GM21381 (cell line): ENCODE results near the gene PNP.
"Not testable (repeated sequence)": the region's sequence is repeated elsewhere in the genome, so short reads cannot be mapped to it uniquely, and the experiment has no call there.

Experiments used
- ATAC-seq: cut with Tn5 transposase; IDR thresholded peaks from one replicate; pipeline ENCODE4 v1.9.1; 2021; ENCODE audit warnings: mild to moderate bottlenecking, moderate library complexity; ENCODE audit not compliant: unreplicated experiment

The PNP gene

DNA sequence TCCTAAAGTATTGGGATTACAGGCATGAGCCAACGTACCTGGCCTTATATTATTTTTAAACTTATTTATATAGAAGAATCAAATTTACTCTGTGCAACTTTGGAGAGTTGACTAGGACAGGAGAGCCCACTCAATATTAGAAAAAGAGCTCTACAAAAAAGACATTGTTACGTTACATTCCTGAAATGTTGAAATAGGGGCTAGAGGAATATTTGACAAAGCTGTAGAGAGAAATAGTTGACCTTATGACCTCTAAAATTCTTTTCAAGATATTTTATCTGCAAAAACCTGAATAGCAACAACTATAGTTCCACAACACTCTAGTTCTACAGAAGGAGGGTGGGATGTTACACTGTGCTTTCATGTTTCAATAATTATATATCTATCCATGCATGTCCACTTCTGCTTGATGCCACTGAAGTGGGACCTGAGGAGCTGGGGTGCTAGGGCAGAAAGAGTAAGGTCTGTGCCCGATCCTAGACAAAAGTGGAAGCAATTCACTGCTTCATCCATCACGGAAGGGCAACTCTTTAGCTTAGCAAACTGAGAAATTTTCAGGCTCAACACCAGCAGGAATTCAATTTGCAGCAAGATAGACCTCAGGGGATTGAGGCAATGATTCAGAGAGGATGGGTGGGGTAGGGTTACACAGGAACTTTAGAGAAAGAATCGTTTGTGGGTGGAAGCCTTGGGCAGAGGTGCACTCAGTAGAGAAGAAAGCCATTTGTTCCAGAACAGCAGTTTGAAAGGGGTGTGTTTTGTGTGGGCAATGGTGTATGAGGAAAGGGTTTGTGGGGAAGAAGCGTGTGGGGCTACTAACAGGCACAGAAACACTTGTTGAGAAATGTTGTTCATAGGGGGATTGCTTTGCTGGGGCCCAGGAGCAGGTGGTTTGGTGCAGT lies 20.1 kb downstream of the PNP start:
- no peak for ATAC-seq

DNA sequence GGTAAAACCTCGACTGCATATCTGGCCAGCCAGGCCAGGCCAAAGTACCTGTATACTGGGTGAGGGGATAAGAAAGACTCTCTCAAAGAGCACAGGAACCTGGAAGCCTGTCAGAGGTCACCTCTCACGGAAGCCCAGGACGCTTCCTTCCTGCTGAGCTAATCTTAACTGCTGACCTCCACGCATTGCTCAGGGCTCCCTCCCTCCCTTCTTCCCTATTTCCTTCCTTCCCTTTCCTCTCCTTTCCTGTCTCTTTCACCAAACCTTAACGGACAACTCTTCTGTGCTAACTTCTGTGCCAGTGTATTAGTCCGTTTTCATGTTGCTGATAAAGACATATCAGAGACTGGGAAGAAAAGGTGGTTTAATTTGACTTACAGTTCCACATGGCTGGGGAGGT lies 21.4 kb downstream of the PNP start:
- no peak for ATAC-seq

- ATAC-seq, result no peak
Measured at GRCh38 chr14:20492486-20492885, 23.3 kb downstream of the PNP start.

GRCh38 chr14:20493634-20494033 lies 24.4 kb downstream of the PNP start:
- no peak for ATAC-seq

DNA sequence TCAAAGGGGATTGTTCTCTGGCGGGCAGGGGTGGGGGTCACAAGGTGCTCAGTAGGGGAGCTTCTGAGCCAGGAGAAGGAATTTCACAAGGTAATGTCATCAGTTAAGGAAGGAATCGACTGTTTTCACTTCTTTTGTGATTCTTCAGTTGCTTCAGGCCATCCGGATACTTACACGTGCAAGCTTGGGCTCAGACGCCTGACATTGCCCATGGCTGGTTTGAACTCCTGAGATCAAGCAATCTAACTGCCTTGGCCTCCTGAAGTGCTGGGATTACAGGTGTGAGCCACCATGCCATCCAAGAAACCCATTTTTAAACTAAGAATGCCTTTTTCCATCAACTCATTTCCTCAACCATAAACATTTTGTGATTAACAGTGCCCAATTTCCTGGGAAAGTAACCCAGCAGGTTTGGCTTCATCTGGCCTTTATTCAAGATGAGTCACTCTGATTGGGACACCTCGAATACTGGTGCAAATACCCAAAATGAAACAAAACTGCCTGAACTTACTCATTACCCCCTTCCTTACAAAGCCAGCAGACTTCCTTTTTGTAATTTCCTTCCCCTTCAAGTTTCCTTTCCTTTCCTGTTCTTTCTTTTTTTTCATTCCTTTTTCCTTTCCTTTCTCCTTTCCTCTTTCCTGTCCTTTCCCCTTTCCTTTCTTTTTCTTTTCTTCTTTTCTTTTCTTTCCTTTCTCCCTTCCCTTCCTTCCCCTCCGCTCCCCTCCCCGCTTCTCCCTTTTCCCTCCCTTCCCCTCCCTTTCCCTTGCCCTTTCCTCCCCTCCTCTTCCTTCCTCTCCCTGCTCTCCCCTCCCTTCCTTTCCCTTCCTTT lies 25.9 kb downstream of the PNP start:
- no peak for ATAC-seq

DNA sequence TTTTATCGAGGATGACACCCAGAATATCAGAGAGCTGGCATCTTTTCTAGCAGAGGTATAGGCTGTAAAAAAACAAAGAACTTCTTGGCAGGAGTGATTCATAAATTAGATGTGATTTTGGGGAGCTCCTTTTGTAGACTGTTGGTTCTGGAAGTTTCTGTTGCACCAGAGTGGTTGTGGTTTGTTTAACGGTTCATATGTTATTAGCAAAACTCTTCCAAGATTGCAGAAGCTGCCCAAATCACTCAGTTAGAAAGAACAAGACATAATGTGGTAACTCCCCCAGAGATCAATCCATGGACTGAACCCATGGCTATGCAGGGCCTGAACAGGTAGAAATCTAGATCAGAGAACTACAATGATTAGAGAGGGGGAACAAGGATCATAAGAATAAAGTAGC lies 29.4 kb downstream of the PNP start:
- ATAC-seq, result no peak

DNA sequence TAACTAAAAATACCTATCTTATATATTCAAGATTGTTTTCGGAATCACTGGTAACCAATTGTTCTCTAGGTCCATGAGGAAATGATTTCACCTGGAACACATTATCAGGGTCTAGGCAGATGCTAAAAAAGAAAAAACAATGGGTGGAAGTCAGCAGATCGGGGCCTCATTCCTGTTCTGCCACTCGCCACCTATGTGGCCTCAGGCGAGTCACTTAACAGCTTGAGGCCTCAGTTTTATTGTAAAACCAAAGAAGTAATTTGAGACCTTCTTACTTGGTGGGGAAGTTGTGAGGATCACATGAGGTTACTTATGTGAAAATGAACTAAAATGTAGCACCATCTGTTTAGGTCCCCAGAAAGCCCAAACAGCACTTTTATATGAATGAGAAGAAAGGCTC lies 29.9 kb downstream of the PNP start:
- ATAC-seq, result no peak

DNA sequence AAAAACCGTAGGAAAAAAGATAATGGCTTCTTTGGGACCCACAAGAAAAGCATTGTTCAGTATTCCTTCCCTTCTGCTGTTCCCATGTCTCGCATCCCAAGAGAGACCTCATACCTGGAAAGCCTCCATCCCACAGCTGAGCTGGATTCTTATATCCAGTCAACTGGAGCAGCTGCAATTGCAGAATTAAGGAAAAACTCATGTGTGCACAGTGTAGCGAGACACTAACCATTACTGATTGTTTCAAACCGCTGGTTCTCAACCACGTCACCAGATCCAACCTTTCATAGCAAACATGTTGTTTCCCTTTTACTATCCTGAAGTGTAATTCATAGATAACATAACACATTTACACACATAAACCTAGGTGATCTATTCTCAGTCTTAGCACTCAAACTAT lies 30.7 kb downstream of the PNP start:
- ATAC-seq, result no peak

DNA sequence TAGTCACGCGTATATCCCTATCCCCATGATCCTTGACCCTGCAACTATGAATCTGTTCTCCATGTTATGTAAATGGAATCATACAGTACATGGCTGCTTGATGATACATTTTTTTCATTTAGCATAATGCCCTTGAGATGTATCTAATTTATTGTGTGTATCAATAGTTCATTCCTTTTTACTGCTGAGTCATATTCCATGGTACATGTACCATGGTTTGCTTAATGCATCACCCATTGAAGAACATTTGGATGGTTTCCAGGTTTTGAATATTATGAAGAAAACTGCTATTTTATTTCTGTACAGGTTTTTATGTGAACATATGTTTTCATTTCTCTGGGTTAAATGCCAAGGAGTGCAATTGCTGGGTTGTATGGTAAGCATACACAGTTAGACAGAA lies 32.1 kb downstream of the PNP start:
- ATAC-seq, result no peak

- no peak for ATAC-seq
Measured at GRCh38 chr14:20503898-20504297, 34.7 kb downstream of the PNP start.

DNA sequence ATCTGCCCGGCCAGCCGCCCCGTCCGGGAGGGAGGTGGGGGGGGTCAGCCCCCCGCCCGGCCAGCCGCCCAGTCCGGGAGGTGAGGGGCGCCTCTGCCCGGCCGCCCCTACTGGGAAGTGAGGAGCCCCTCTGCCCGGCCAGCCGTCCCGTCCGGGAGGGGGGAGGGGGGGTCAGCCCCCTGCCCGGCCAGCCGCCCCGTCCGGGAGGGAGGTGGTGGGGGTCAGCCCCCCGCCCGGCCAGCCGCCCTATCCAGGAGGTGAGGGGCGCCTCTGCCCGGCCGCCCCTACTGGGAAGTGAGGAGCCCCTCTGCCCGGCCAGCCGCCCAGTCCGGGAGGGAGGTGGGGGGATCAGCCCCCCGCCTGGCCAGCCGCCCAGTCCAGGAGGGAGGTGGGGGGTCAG lies 37.1 kb downstream of the PNP start:
- ATAC-seq, result not testable (repeated sequence)

GRCh38 chr14:20506752-20507151 lies 37.5 kb downstream of the PNP start:
- not testable (repeated sequence) for ATAC-seq

DNA sequence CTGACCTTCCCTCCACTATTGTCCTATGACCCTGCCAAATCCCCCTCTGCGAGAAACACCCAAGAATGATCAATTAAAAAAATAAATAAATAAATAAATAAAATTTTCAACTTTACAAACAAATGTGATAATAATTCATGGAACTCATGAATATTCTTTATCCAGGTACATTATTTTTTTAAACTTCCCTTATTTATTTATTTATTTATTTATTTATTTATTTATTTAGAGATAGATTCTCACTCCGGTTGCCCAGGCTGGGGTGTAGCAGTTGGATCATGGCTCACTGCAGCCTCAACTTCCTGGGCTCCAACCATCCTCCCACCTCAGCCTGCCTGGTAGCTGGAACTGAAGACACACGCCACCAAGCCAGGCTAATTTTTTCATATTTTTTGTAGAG lies 38.3 kb downstream of the PNP start:
- not testable (repeated sequence) for ATAC-seq

GRCh38 chr14:20508367-20508766 lies 39.2 kb downstream of the PNP start:
- no peak for ATAC-seq

DNA sequence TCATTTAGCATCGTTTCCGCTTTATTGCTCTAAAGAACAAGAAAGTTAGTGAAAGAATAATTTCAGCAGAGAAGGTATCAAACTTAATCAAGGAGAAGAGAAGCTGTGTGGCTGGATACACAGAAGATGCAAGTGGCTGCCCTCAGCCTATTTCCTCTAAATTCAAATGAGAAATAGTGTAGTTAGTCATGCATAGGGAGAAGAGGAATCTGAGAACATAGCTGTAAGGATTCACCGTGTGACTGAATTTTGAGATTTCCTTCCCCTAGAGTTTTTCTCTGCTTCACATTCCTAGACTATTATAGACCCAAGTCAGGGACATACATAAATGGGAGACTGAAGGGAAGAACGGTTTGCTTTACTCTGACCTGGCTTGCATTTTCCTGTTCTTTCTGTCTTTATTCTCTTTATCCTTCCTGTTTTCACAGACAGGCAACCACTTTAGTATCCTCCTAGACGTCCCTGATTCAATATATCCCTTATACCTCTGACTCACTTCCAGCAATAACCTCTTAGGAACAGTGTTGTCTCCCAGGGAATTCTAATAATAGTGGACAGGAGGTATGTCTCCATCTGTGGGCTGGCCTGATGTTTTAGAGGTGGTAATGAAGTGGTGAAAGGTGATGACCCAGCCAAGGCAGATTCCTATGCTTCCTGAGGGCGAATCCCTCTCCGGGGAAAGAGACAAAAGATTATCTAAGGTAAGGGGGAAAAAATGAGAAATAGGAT lies 43.1 kb downstream of the PNP start:
- ATAC-seq, result no peak

DNA sequence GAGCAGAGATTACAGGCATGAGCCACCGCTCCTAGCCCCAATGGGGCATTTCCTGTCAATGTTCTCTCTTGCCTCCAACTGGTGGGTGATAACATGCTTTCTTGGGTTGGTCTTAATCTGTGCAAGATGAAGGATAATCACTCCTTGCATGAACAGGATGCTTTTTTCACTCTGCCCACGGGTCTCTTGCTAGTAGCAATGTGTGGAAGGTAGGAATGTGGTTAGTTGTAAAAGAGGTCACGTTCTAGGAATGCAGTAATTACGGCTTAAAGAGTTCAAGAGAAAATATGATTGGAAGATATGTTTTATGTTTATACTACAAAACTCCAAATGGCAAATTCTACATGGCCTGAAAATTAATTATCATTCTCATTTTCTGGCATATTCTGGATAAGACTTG lies 46.6 kb downstream of the PNP start:
- ATAC-seq, result no peak

DNA sequence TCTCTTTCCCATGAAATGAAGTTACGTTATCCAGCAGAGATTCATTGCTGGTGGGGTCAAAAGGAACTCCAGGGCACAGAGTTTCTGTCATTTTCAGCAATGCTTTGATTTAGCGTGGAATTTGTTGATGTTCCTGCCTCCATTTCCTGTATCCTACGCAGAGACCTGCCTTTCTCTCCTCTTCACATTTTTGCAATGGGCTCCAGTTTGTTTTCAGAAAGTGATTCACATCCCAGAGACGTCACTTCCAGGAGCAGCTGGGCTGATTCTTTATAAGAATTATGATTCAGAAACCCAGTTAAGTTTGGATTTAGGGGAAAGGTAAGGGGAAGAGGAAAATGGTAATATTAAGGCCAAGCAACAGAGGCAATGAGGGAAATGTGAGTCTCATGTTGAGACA lies 47.7 kb downstream of the PNP start:
- no peak for ATAC-seq

DNA sequence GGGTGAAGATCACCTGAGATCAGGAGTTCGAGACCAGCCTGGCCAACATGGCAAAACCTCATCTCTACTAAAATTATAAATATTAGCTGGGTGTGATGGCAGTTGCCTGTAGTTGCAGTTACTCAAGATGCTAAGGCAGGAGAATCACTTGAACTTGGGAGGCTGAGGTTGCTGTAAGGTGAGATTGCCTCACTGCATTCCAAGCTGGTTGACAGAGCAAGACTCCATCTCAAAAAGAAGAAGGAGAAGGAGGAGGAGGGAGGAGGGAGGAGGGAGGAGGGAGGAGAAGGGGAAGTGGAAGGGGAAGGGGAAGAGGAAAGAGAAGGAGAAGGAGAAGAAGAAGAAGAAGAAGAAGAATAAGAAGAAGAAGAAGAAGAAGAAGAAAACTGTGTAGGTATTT lies 53.1 kb downstream of the PNP start:
- ATAC-seq, result no peak

GRCh38 chr14:20524027-20524426 lies 54.8 kb downstream of the PNP start:
- ATAC-seq, result no peak
